HEK293T (cell line): ENCODE measurements around the gene CORO2A.

Source experiments
- FOXA1 ChIP-seq: fragments of 450-650 bp; IDR thresholded peaks from 2 replicates; pipeline ENCODE4 v1.6.1; 2016; ENCODE audit warnings: mild to moderate bottlenecking
- SUZ12 ChIP-seq: fragments of 450-650 bp; IDR thresholded peaks from 2 replicates; pipeline ENCODE4 v1.6.1; 2016; ENCODE audit warnings: mild to moderate bottlenecking

DNA sequence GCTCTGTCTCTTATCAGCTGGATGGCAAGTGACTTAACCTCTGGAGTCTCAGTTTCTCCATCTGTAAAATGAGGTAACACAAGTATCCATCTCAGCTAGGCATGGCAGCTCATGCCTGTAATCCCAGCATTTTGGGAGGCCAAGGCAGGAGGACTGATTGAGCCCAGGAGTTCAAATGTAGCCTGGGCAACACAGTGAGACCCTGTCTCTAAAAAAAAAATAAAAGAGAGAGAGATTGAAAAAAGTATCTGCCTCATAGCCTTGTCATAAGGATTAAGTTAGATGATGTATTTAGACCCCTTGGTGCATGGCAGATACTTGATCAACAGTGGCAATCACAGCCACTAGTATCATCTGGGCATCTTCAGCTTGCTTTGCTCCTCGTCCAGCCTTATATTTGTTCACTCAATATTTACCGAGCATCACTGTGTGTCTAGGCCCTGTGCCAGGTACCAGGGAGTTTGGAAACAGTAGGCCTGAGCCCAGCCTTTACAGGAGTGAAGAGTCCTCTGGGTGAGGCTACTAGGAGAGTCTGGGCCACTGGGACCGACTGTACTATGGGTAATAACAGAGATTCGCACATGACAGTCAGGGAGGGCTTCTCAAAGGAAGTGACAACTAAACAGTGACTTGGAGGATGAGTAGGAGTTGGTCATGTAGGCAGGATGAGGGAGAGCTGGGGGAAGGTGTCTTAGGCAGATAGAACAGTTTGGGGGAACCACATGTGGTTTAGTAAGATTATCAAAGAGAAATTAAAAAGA, 34.2 kb downstream of the CORO2A start:
- TF ChIP-seq FOXA1 (no peak), SUZ12 (no peak)
